HG02610 (cell line): ENCODE data around the gene NDUFAF8.
A peak's percentile ranks its signal among the peaks of the same experiment; 100 is the strongest.

Experiments
- ATAC-seq: cut with Tn5 transposase; IDR thresholded peaks from one replicate; pipeline ENCODE4 v1.9.1; 2021; ENCODE audit warnings: mild to moderate bottlenecking, moderate library complexity; ENCODE audit not compliant: unreplicated experiment

Gene NDUFAF8

GRCh38 chr17:81267390-81268067 lies 28.4 kb downstream of the NDUFAF8 start:
- no peak for ATAC-seq

- ATAC-seq = no peak
Measured at GRCh38 chr17:81270279-81270678, 31.2 kb downstream of the NDUFAF8 start.

DNA sequence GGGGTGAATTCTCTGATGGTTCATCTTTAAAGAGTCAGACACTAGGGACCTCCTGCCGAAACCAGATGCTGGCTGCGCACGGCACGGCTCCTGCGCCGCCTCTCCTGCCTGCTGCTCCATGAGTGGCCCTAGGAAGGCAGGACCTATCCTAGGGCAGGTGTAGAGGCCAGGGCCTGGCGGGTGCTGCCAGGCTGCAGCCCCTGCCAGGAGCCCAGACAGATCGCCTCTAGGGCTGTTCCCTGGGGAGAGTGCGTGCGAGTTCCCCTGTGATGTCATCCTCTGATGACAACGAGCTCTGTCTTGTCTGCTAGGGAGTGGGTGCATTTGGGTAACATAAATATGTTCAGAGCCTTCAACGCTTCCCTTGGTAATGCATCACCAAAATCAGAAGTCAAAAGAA lies 32.1 kb downstream of the NDUFAF8 start:
- no peak for ATAC-seq

- ATAC-seq = no peak
Measured at GRCh38 chr17:81272616-81273015, 33.5 kb downstream of the NDUFAF8 start.

GRCh38 chr17:81273698-81274470 lies 34.8 kb downstream of the NDUFAF8 start:
- no peak for ATAC-seq

- ATAC-seq = no peak
Measured at GRCh38 chr17:81274471-81274855, 35.3 kb downstream of the NDUFAF8 start.

GRCh38 chr17:81276781-81277180 lies 37.7 kb downstream of the NDUFAF8 start:
- ATAC-seq = no peak

- no peak for ATAC-seq
Measured at GRCh38 chr17:81277421-81277820, 38.3 kb downstream of the NDUFAF8 start.

DNA sequence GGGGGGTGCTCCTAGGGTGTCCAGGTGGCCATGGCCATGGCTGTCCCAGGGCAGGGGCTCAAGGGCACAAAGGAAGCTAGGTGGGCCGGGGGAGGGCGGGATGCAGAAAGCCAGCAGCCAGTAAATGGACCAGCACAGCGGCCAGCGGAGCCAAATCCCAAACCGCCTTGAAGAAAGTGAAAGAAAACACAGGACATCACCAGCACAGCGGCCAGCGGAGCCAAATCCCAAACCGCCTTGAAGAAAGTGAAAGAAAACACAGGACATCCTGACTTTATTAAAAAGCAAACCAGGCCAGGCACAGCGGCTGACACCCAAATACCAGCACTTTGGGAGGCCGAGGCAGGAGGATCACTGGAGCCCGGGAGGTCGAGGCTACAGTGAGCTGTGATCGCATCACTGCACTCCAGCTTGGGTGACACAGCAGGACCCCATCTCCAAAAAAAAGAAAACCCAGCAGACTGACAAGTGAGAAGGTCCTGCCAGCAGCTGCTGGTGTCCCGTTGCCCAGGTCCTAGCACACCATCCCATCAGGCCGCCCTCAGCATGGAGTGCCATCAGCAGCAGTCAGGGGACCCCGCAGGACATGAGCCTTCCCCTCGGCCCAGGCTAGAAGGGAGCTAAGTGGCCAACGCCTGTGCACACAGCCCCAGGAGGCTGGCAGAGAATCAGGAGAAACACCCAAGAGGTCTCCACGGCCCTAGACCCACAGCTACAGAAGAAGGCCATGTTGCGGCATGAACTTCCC lies 39.0 kb downstream of the NDUFAF8 start:
- no peak for ATAC-seq

DNA sequence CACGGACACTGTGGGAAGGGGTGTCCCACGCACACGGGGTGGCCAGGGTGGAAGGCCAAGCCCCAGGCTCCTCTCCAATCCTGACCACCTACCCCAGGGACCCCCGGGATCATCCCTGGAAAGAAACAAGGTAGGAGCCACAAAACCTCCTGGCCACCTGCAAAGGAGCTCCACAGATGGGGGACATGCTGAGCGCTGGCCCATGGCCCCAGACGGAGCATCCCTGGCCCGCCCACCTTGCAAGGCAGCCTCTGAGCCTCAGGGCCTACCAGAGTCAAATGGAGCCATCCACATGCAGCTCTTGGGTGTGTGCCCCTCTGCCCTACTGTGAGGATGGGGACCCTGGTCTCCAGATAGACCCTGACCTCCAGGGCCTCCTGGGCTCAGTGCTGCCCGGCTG lies 39.7 kb downstream of the NDUFAF8 start:
- ATAC-seq = no peak

GRCh38 chr17:81279278-81280275 lies 40.5 kb downstream of the NDUFAF8 start:
- no peak for ATAC-seq

DNA sequence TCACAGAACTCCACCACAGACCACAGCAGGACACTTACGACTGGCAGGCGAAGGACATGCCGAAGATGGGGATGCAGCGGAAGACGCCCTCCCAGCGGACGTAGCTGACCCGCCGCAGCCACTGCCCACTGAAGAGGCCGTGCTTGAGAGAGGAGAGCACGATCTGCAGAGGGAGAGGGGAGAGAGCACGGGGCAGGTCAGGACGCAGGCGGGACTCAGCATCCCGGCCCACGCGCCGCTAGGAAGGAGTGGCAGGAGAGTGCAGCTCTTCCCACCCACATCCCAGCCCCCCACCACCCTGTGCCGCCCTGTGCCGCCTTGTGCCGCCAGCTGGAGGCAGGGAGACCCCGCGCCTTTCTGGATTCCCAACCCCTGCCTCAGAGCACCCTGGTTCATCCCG lies 41.5 kb downstream of the NDUFAF8 start:
- no peak for ATAC-seq

- no peak for ATAC-seq
Measured at GRCh38 chr17:81282141-81282540, 43.0 kb downstream of the NDUFAF8 start.

GRCh38 chr17:81282876-81283275 lies 43.8 kb downstream of the NDUFAF8 start:
- ATAC-seq = no peak

GRCh38 chr17:81285179-81285878 lies 46.2 kb downstream of the NDUFAF8 start:
- peak; percentile 41 for ATAC-seq

DNA sequence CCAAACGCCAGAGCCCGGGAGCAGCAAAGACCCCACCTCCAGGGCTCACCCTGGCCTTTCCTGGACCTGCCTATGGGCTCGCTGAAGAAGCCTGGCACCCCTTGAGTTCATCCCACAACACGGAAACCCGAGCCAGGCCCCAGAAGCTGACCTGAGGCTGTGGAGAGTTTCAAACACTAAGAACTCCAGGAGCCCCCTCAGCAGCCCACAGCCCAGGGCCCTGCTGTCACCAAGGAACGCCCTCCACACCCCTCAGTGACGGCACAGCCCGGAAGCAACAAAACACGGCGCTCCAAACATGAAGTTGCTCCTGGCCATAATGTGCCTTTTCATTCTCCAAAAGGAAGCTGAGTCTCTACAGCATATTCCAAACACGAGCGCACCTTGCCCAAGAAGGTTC lies 46.8 kb downstream of the NDUFAF8 start:
- no peak for ATAC-seq

- ATAC-seq = no peak
Measured at GRCh38 chr17:81286491-81287145, 47.5 kb downstream of the NDUFAF8 start.

- no peak for ATAC-seq
Measured at GRCh38 chr17:81287152-81287551, 48.0 kb downstream of the NDUFAF8 start.

DNA sequence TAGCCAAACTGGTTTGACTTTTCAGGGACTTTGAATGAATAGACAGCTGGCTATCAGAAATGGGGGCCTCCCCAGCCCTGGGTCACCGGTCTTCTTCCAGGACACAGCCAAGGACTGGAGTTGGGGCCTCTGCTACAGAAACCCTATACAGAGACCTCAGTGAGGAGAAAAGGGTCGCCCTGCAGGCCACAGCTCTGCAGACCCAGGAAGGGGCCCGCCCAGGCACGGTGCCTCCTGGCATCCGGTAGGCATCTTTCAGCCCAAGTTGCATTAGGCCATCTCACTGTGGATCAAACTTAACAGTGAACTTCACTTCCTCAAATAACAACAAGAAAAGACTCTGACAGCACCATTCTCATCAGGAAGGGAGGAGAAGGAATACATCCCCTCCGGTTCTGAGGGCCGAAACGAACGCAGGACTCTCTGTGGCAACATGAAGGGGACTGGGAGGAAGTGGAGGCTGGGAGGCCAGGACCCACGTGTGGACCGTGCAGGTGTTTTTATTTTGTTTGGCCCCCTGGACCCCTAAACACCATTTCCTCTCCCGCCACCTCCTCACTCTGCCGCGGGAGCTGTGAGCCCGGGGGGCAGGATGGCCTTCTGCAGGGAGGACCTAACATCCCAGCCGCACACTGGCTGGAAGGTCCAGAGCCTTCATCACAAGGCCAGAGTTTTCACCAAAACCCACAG lies 48.8 kb downstream of the NDUFAF8 start:
- ATAC-seq = no peak
